DMS53 (cell line): Measurements from ENCODE around the gene DUS1L.

Experiments
- DNase-seq: peaks from one replicate; lab custom pipeline; 2025; lab: John Stamatoyannopoulos, UW

The DUS1L gene

GRCh38 chr17:82023447-82024241, 42.0 kb downstream of the DUS1L start:
- DNase-seq = peak; percentile 76

GRCh38 chr17:82022981-82023446, 42.6 kb downstream of the DUS1L start, which contains the start of gene LRRC45:
Gene LRRC45, plus strand, starts transcription at chr17:82023305. Its CDS starts 339 bp downstream, at chr17:82023644.
- peak; percentile 100 for DNase-seq

GRCh38 chr17:82022310-82022980, 43.2 kb downstream of the DUS1L start, which contains the start of gene CENPX:
Gene CENPX, minus strand, starts transcription at chr17:82022878. Its CDS starts 17 bp downstream, at chr17:82022861.
- DNase-seq = peak; percentile 74

- DNase-seq = peak; percentile 74
Observed at GRCh38 chr17:82021900-82022309, 43.7 kb downstream of the DUS1L start.

- DNase-seq = peak; percentile 94
Observed at GRCh38 chr17:82021107-82021899, 44.3 kb downstream of the DUS1L start.

- DNase-seq = no peak
Observed at GRCh38 chr17:82020572-82021106, 45.0 kb downstream of the DUS1L start.

GRCh38 chr17:82019690-82020571, 45.7 kb downstream of the DUS1L start:
- peak; percentile 87 for DNase-seq

- DNase-seq = no peak
Observed at GRCh38 chr17:82018989-82019689, 46.5 kb downstream of the DUS1L start.

- peak; percentile 81 for DNase-seq
Observed at GRCh38 chr17:82018152-82018988, 47.2 kb downstream of the DUS1L start.

GRCh38 chr17:82017612-82018151, 47.9 kb downstream of the DUS1L start:
- no peak for DNase-seq

- no peak for DNase-seq
Observed at GRCh38 chr17:82016875-82017459, 48.6 kb downstream of the DUS1L start.

- no peak for DNase-seq
Observed at GRCh38 chr17:82016061-82016874, 49.3 kb downstream of the DUS1L start.

- DNase-seq = no peak
Observed at GRCh38 chr17:82015311-82015971, 50.2 kb downstream of the DUS1L start.

GRCh38 chr17:82014971-82015310, 50.7 kb downstream of the DUS1L start:
- no peak for DNase-seq

- no peak for DNase-seq
Observed at GRCh38 chr17:82014432-82014831, 51.2 kb downstream of the DUS1L start.

GRCh38 chr17:82013772-82014321, 51.8 kb downstream of the DUS1L start:
- DNase-seq = no peak

GRCh38 chr17:82013341-82013740, 52.3 kb downstream of the DUS1L start:
- DNase-seq = no peak
